ENCODE data around the gene GPR39.

The GPR39 gene

DNA sequence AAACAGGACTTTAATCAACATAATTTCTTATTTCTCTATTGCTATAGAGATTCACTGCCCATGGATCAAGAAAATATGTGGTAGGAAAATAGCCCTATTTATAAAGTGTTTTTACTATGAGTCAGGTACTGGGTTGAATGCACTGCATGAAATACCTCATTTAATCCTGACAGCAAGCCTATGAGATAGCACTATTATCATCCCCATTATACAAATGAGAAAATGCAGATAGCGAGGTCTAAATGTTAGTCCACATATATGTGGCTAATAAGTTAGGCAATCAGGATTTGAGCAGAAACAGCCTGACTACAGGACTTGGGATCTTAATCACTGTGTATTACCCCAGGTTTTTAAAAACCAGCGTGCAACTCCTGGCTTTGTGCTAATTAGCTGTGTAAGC lies 261.9 kb downstream of the GPR39 start:
- DNase-seq = no peak

- DNase-seq = no peak
Observed at GRCh38 chr2:132680544-132680943, 263.9 kb downstream of the GPR39 start.

DNA sequence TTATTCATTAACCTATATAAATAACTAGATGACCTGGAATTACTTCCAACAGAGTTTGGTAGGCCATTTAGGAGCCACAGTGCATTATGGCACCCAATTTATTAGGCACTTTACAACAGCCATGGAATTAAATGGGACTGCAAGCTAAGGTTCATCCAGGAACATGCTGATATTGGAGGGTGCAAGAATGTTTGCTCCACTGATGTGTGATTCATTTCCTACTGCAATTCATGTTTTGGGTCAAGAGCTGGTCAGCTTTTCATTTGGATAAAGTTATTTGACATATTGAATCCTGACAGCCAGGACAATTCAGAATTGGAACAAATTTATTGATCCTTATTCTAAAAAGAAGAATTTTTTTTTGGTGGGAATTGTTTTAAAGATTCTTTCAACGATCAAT lies 265.2 kb downstream of the GPR39 start:
- DNase-seq = no peak

DNA sequence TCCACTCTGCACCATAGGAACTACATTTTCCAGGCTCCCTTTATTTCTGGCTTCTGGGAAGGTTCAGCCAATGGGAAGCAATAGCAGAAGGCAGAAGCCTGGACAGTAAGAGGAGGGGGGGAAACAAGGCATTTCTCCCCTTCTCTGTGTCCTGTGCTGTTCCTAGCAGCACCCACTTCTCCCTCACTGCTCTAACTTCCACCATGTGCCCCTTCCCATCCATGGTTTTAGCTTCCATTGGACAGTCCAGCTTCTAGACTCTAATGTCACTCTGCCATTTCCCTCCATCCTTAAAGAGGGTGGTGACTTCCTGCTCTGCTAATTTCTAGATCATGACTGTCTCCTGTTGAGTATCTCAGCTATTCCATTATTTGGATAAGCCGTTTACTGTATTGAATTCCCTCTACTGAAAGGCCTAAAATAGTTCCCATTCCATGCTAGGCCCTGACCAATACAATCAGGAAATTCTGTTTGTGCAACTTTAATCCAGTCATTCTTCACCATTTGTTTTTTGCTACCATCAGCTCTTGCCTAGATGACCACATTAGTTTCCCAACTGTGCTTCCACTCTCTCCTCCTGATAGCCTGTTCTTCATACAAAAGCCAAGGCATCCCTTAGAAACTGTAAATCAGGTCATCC lies 274.2 kb downstream of the GPR39 start:
- no peak for DNase-seq

DNA sequence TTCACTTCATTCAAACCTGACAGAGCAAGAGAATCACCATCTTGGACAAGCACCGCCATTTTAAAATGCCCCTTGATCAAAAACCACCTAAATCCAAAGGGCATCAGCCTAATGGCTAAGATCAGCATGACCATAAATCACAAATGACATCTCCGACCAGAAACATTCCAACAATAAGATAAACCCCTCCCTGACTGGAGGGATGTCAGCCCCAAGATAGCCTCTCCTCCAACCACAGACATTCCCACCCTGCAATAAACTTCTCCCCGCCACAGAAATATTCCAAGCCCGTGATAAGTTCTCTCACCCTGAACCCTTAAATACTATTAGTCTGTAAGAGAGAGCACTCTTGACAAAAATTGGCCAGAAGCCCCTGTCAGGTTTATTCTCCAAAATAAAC lies 275.0 kb downstream of the GPR39 start:
- no peak for DNase-seq

GRCh38 chr2:132692816-132693215 lies 276.2 kb downstream of the GPR39 start:
- no peak for DNase-seq
